CD4-positive, alpha-beta memory T cell (primary cell): ENCODE measurements around the gene MARK1. TPM values are rescaled to one million over a fixed set of nuclear protein-coding genes. Genes with fewer than 3 reads are reported as not detected.

ENCODE experiments used
- CTCF ChIA-PET: fragments of 350-600 bp; sonication (Branson Sonifier 250); formaldehyde crosslinking; loops from one replicate; lab custom pipeline; 2021; ENCODE audit warnings: inconsistent platforms; ENCODE audit not compliant: partially characterized antibody; lab: Charles Lee
- POLR2A ChIA-PET: fragments of 350-600 bp; sonication (Branson Sonifier 250); formaldehyde crosslinking; loops from one replicate; lab custom pipeline; 2021; ENCODE audit not compliant: partially characterized antibody; lab: Charles Lee
- DNase-seq, 5 donors: peaks; one replicate each; pipeline versions ENCODE4 v3.0.0 to v3.0.0-alpha.2; 2020 to 2022; ENCODE audit warnings: mixed read lengths in 1 of 5
- H3K27ac ChIP-seq: one replicate; pipeline ENCODE4 v1.7.0; 2013; ENCODE audit warnings: low read depth, low read length
- H3K27me3 ChIP-seq: 2 replicates; pipeline ENCODE4 v1.7.0; 2013; ENCODE audit warnings: mild to moderate bottlenecking, low read length, moderate library complexity; ENCODE audit not compliant: insufficient read depth
- H3K36me3 ChIP-seq: 2 replicates; pipeline ENCODE4 v1.7.0; 2013; ENCODE audit warnings: mild to moderate bottlenecking, low read length, moderate library complexity; ENCODE audit not compliant: insufficient read depth
- H3K4me1 ChIP-seq: 2 replicates; pipeline ENCODE4 v1.7.0; 2013; ENCODE audit warnings: mild to moderate bottlenecking, low read length, moderate library complexity; ENCODE audit not compliant: insufficient read depth
- H3K4me3 ChIP-seq, 2 donors: one replicate each; pipeline ENCODE4 v1.7.0; 2013; ENCODE audit warnings: low read length in 2 of 2, mild to moderate bottlenecking in 1 of 2
- H3K9me3 ChIP-seq, 2 donors: one replicate each; pipeline ENCODE4 v1.7.0; 2013; ENCODE audit warnings: low read length in 2 of 2, control low read depth in 1 of 2; ENCODE audit not compliant: control insufficient read depth in 1 of 2
- H3K27ac Mint-ChIP-seq, 7 donors: one replicate each; pipeline ENCODE4 v1.8.0; 2020 to 2021; ENCODE audit warnings: mixed read lengths in 7 of 7, mild to moderate bottlenecking in 6 of 7, inconsistent platforms in 3 of 7, moderate library complexity in 3 of 7
- H3K27me3 Mint-ChIP-seq, 2 donors: one replicate each; pipeline ENCODE4 v1.8.0; 2020 to 2021; ENCODE audit warnings: mixed read lengths in 2 of 2
- H3K36me3 Mint-ChIP-seq, 2 donors: one replicate each; pipeline ENCODE4 v1.8.0; 2020 to 2021; ENCODE audit warnings: mixed read lengths in 2 of 2, inconsistent platforms in 1 of 2, mild to moderate bottlenecking in 1 of 2
- H3K4me1 Mint-ChIP-seq, 4 donors: one replicate each; pipeline ENCODE4 v1.8.0; 2020 to 2021; ENCODE audit warnings: mixed read lengths in 4 of 4, mild to moderate bottlenecking in 1 of 4
- H3K4me3 Mint-ChIP-seq, 8 donors: one replicate each; pipeline ENCODE4 v1.8.0; 2020 to 2021; ENCODE audit warnings: mixed read lengths in 8 of 8, mild to moderate bottlenecking in 7 of 8, moderate library complexity in 6 of 8, inconsistent platforms in 3 of 8
- H3K9me3 Mint-ChIP-seq, 8 donors: one replicate each; pipeline ENCODE4 v1.8.0; 2020 to 2021; ENCODE audit warnings: mixed read lengths in 8 of 8, mild to moderate bottlenecking in 5 of 8, inconsistent platforms in 3 of 8, moderate library complexity in 1 of 8
- intact Hi-C: fragments of 100-400 bp; cut with micrococcal nuclease; formaldehyde crosslinking; loops from one replicate; pipeline ENCODE4 v1.15.1; 2023
- polyA plus RNA-seq, 2 donors: library from polyadenylated mRNA; unstranded; fragments of 300-500 nt; fragmentation: Illumina TruSeq; gene quantifications; one replicate each; pipeline ENCODE4 v1.2.3, GENCODE V29; 2021
- total RNA-seq, 2 experiments: library from RNA; stranded (reverse); gene quantifications; one replicate each; pipeline ENCODE4 v1.2.3, GENCODE V29; 2021

Gene MARK1
- total and polyA plus RNA-seq, 4 experiments from 2014 or later, result 0.06 TPM; not detected in 3

DNA sequence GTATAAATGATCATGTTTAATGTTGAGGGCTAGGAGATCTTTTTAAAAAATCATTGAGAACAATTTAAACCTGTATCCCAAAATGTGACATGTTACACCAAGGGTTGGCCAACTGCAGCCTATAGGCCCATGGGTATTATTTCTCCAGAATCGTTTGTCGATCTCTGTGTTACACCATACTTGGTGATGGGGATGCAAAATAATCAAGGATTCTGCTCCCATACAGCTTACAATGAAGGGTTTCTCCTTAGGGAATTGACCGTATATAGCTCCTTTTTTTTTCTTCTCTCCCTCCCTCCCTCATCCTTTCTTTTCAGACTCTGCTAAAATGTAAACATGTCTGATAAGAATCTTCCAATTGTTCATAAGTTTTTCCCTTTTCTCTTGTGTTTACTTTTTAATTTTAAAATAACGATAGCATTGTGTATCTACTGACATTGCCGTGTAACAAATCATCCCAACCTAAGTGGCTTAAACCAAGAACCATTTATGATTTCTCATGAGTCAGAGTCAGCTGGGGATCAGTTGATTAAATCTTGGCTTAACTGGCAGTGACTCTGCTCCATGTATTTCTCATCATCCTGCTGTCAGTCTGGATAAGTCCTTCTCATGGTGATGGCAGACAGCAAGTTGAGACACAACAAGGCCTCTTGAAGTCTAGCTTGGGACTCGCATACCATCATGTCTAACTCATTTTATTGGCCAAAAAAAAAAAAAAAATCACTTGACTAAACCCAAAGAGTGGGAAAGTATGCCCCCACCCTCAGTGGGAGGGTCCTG lies 48.0 kb downstream of the MARK1 start:
- Mint-ChIP-seq H3K36me3 (no peaks in the 10 kb centered on the region), H3K27ac (no peak overlapping the region), H3K27me3 (peaks cover 0 to 2% of the 10 kb centered on the region in 2 donors), H3K9me3 (peaks cover 2 to 25% (median 19%) of the 10 kb centered on the region in 8 donors), H3K4me1 (no peaks in the 10 kb centered on the region), H3K4me3 (no peak overlapping the region)
- no peaks in the 10 kb centered on the region for H3K4me1 ChIP-seq
- peaks cover 0 to 3% of the 10 kb centered on the region in 2 donors for H3K9me3 ChIP-seq
- no peak for DNase-seq
- ChIA-PET POLR2A (no interaction called here), CTCF (no interaction called here)
- H3K27me3 ChIP-seq, result no peaks in the 10 kb centered on the region
- H3K36me3 ChIP-seq, result no peaks in the 10 kb centered on the region
- H3K27ac ChIP-seq, result no peak overlapping the region
- intact Hi-C loops, result no loop called here
- no peak overlapping the region for H3K4me3 ChIP-seq

DNA sequence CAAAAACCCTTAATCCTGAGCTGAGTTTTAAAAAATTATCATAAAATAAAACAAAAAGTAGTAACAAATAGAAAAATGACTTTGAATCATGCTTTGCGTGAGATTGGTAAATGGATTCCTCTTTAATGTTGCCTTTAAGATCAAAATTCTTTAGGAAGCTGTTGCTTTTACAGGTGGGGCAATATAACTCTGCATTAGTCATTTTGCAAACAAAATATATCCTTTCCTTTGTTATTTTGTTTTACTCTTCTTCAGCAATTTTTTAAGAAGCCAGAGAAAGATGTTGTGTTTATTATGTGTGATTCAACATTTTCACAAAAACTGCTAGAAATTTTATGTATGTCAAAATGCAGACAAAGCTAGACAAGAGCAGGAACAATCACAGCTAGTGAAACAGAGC lies 50.0 kb downstream of the MARK1 start:
- Histone ChIP-seq H3K4me3 (no peak overlapping the region), H3K27ac (no peak overlapping the region), H3K36me3 (no peaks in the 10 kb centered on the region), H3K27me3 (no peaks in the 10 kb centered on the region), H3K9me3 (peaks cover 0 to 3% of the 10 kb centered on the region in 2 donors), H3K4me1 (no peaks in the 10 kb centered on the region)
- DNase-seq, result no peak
- H3K4me3 Mint-ChIP-seq, result no peak overlapping the region
- H3K27me3 Mint-ChIP-seq, result peaks cover 0 to 2% of the 10 kb centered on the region in 2 donors
- H3K4me1 Mint-ChIP-seq, result no peaks in the 10 kb centered on the region
- CTCF ChIA-PET, result no interaction called here
- intact Hi-C loops, result no loop called here
- no peak overlapping the region for H3K27ac Mint-ChIP-seq
- no peaks in the 10 kb centered on the region for H3K36me3 Mint-ChIP-seq
- POLR2A ChIA-PET, result no interaction called here
- peaks cover 2 to 23% (median 18%) of the 10 kb centered on the region in 8 donors for H3K9me3 Mint-ChIP-seq

DNA sequence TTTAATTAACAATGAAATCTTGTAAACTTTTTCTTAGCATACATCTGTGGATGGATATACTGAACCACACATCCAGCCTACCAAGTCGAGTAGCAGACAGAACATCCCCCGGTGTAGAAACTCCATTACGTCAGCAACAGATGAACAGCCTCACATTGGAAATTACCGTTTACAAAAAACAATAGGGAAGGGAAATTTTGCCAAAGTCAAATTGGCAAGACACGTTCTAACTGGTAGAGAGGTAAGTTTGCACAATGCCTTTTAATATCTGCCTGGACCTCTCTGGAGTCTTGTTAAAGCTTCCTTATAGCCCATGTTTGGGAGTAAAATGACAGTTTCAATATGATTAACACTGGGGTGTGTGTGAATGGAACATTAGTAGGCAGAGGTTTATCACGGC lies 51.4 kb downstream of the MARK1 start:
- no peak overlapping the region for H3K27ac ChIP-seq
- no peak overlapping the region for H3K27ac Mint-ChIP-seq
- H3K4me1 ChIP-seq, result no peaks in the 10 kb centered on the region
- intact Hi-C loops, result no loop called here
- DNase-seq, result no peak
- H3K9me3 ChIP-seq, result no peaks in the 10 kb centered on the region
- no peaks in the 10 kb centered on the region for H3K36me3 Mint-ChIP-seq
- CTCF ChIA-PET, result no interaction called here
- no peaks in the 10 kb centered on the region for H3K4me1 Mint-ChIP-seq
- no peaks in the 10 kb centered on the region for H3K27me3 Mint-ChIP-seq
- peaks cover 0 to 12% (median 9%) of the 10 kb centered on the region in 8 donors for H3K9me3 Mint-ChIP-seq
- POLR2A ChIA-PET, result no interaction called here
- H3K27me3 ChIP-seq, result no peaks in the 10 kb centered on the region
- no peak overlapping the region for H3K4me3 Mint-ChIP-seq
- no peaks in the 10 kb centered on the region for H3K36me3 ChIP-seq
- H3K4me3 ChIP-seq, result no peak overlapping the region

DNA sequence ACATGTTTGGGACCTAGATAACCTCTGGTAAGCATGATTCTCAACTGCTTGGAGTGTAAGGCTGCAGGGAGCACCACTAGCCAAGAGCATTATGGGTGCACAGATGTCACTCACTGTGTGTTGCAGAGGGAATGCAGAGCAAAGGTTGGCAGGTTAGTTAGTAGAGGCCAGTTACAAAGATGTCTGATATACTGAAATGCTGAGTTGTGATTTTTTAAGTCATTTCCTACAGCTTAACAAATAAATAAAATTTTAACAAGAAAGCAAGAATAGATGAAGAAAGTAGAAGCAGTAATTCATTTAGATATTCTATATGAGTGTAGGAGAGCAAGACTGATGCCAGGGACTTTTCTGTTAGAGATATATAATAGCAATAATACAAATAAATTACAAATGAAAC lies 64.8 kb downstream of the MARK1 start:
- Mint-ChIP-seq H3K27ac (no peak overlapping the region), H3K4me1 (no peaks in the 10 kb centered on the region), H3K36me3 (no peaks in the 10 kb centered on the region), H3K9me3 (peaks cover 0 to 2% (median 0%) of the 10 kb centered on the region in 8 donors), H3K27me3 (peaks cover 0 to 13% of the 10 kb centered on the region in 2 donors), H3K4me3 (no peak overlapping the region)
- ChIA-PET CTCF (no interaction called here), POLR2A (no interaction called here)
- Histone ChIP-seq H3K4me3 (no peak overlapping the region), H3K27me3 (no peaks in the 10 kb centered on the region), H3K27ac (no peak overlapping the region), H3K4me1 (no peaks in the 10 kb centered on the region), H3K9me3 (no peaks in the 10 kb centered on the region), H3K36me3 (no peaks in the 10 kb centered on the region)
- intact Hi-C loops, result no loop called here
- DNase-seq, result no peak

DNA sequence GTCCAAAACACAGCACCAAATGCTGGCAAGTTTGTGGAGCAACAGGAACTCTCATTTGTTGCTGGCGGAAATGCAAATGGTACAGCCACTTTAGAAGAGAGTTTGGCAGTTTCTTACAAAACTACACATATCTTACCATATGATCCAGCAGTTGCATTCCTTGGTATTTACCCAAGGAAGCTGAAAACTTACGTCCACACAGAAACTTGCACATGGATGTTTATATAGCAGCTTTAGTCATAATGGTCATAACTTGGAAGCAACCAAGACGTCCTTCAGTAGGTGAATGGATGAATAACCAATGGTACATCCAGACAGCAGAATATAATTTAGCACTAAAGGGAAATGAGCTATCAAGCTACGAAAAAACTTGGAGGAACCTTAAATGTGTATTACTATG lies 66.4 kb downstream of the MARK1 start:
- ChIA-PET POLR2A (no interaction called here), CTCF (no interaction called here)
- Mint-ChIP-seq H3K4me3 (no peak overlapping the region), H3K36me3 (no peaks in the 10 kb centered on the region), H3K9me3 (peaks cover 0 to 2% (median 0%) of the 10 kb centered on the region in 8 donors), H3K27me3 (peaks cover 0 to 13% of the 10 kb centered on the region in 2 donors), H3K27ac (no peak overlapping the region), H3K4me1 (no peaks in the 10 kb centered on the region)
- Histone ChIP-seq H3K36me3 (no peaks in the 10 kb centered on the region), H3K9me3 (no peaks in the 10 kb centered on the region), H3K4me3 (no peak overlapping the region), H3K27ac (no peak overlapping the region), H3K4me1 (no peaks in the 10 kb centered on the region), H3K27me3 (no peaks in the 10 kb centered on the region)
- DNase-seq, result no peak
- intact Hi-C loops, result no loop called here

DNA sequence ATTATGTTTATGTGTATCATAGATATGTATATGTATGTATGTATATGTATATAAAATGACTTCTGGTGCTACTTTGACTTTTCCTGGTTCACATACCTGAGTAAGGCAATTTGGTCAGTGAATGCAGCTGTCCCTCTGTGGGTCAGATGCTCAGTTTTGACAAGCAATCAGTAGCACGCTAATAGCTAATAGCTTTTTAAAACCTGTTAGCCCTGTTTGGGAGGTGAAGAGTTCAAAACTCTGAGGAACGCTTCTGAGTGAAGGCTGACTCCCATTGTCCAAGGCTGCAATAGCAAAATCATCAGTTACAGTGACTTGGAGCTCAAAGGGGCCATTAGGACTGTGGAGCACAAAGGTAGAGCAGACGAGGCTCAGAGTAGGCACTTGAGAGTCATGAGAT lies 67.2 kb downstream of the MARK1 start:
- H3K27me3 ChIP-seq, result no peaks in the 10 kb centered on the region
- no peaks in the 10 kb centered on the region for H3K4me1 ChIP-seq
- CTCF ChIA-PET, result no interaction called here
- intact Hi-C loops, result no loop called here
- no peak overlapping the region for H3K27ac Mint-ChIP-seq
- H3K4me3 ChIP-seq, result no peak overlapping the region
- H3K27me3 Mint-ChIP-seq, result peaks cover 0 to 13% of the 10 kb centered on the region in 2 donors
- H3K9me3 Mint-ChIP-seq, result peaks cover 0 to 2% (median 0%) of the 10 kb centered on the region in 8 donors
- no peaks in the 10 kb centered on the region for H3K4me1 Mint-ChIP-seq
- H3K9me3 ChIP-seq, result no peaks in the 10 kb centered on the region
- H3K36me3 Mint-ChIP-seq, result no peaks in the 10 kb centered on the region
- no peak overlapping the region for H3K4me3 Mint-ChIP-seq
- POLR2A ChIA-PET, result no interaction called here
- no peak overlapping the region for H3K27ac ChIP-seq
- no peak for DNase-seq
- H3K36me3 ChIP-seq, result no peaks in the 10 kb centered on the region

DNA sequence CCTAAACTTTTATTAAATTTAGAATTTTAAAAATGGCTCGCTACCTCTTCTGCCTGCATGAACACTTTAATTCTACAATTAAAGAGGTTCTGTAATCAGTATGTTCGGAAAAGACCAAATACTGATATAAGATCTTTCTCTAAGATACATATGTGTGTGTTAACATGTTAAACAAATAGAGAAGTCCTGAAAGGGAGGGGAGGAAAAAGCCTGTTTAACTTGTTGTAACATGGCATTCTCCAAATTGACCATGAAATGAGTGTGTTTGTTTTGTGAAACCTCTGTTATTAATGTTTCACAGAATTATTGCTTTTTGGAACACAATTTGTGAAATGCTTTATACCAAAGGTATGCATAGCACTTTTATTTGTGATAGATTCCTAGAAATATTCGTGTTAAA lies 77.0 kb downstream of the MARK1 start:
- Mint-ChIP-seq H3K36me3 (no peaks in the 10 kb centered on the region), H3K4me1 (no peaks in the 10 kb centered on the region), H3K27me3 (no peaks in the 10 kb centered on the region), H3K9me3 (peaks cover 0 to 9% (median 1%) of the 10 kb centered on the region in 8 donors), H3K27ac (no peak overlapping the region), H3K4me3 (no peak overlapping the region)
- DNase-seq, result no peak
- no peaks in the 10 kb centered on the region for H3K9me3 ChIP-seq
- no peak overlapping the region for H3K4me3 ChIP-seq
- ChIA-PET POLR2A (no interaction called here), CTCF (no interaction called here)
- H3K36me3 ChIP-seq, result no peaks in the 10 kb centered on the region
- intact Hi-C loops, result no loop called here
- H3K4me1 ChIP-seq, result no peaks in the 10 kb centered on the region
- no peak overlapping the region for H3K27ac ChIP-seq
- no peaks in the 10 kb centered on the region for H3K27me3 ChIP-seq
